Upper lobe of left lung (tissue), 4 donors: ENCODE data around the gene PLEKHA5.

ENCODE experiments used
- CTCF ChIP-seq, 6 experiments: fragments of 450-650 bp in 4 of 6; fragments of 200-600 bp in 2 of 6; sonication (generic) in 2 of 6; IDR thresholded peaks; one replicate each; pipeline ENCODE4 v1.5.1; 2016 to 2019; ENCODE audit warnings: antibody characterized with exemption in 6 of 6
- EP300 ChIP-seq, 4 donors: sonication (generic); formaldehyde crosslinking; IDR thresholded peaks; one replicate each; pipeline ENCODE4 v1.5.1; 2017; ENCODE audit warnings: antibody characterized with exemption in 4 of 4, control low read depth in 2 of 4

- TF ChIP-seq CTCF (IDR thresholded peaks at IDR 0.05) = no peak
- TF ChIP-seq EP300 (IDR thresholded peaks at IDR 0.05) = no peak
These were observed 158.6 kb downstream of the PLEKHA5 start for GRCh38 chr12:19288161-19288560.
